ENCODE data around the gene SLFN14.
"Not testable (repeated sequence)": the region's sequence is repeated elsewhere in the genome, so short reads cannot be mapped to it uniquely, and the experiment has no call there.

GRCh38 chr17:35563181-35563580 is 2.6 kb upstream of the SLFN14 start:
- TF ChIP-seq, protein P1, sequence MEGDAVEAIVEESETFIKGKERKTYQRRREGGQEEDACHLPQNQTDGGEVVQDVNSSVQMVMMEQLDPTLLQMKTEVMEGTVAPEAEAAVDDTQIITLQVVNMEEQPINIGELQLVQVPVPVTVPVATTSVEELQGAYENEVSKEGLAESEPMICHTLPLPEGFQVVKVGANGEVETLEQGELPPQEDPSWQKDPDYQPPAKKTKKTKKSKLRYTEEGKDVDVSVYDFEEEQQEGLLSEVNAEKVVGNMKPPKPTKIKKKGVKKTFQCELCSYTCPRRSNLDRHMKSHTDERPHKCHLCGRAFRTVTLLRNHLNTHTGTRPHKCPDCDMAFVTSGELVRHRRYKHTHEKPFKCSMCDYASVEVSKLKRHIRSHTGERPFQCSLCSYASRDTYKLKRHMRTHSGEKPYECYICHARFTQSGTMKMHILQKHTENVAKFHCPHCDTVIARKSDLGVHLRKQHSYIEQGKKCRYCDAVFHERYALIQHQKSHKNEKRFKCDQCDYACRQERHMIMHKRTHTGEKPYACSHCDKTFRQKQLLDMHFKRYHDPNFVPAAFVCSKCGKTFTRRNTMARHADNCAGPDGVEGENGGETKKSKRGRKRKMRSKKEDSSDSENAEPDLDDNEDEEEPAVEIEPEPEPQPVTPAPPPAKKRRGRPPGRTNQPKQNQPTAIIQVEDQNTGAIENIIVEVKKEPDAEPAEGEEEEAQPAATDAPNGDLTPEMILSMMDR (IDR thresholded peaks at IDR 0.05) = not testable (repeated sequence)
- not testable (repeated sequence) for TF ChIP-seq POLR2A, POLR2AphosphoS5 (IDR thresholded peaks at IDR 0.05)

All from breast epithelium (tissue), 3 donors.